Putamen (tissue), 1 donor: Measurements from ENCODE around the gene GHRHR.

Experiments
- DNase-seq: peaks from one replicate; pipeline ENCODE4 v3.0.0-alpha.2; 2016; ENCODE audit warnings: low spot score

The GHRHR gene

GRCh38 chr7:30963842-30964241 is at the start of gene GHRHR:
TSS of gene GHRHR (plus strand) at chr7:30963953. CDS start at chr7:30964069, 116 bp downstream.
- no peak for DNase-seq

- no peak for DNase-seq
These were observed 49.2 kb upstream of the GHRHR start for GRCh38 chr7:30914596-30914995.

DNA sequence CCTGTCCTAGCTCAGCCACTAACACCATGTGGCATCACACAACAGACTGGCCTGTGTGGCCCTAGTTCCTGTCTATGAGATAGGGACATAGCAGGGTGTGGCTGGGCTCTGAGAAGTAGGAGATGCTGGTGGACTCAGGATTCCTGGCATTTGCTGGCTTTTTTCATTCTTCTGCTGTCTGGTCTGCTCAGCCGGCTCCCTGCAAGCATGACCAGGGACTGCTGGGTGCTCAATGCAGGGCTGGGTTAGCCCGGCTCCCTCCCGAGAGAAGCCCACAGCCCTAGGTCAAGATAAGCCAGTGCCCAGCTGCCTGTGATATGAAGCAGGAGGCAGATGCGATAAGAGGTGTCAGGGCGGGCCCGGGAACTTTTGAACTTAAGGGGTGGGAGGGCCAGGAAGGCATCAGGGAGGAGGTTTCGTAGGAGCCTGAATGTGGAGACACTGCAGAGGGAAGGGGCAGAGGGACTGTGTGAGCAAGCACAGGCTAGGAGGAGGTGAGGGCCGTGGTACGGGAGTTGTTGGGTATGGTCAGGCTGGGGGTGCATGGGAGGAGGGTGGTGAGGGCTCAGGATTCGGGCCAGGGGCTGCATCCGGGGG is 48.6 kb upstream of the GHRHR start:
- no peak for DNase-seq

GRCh38 chr7:30915751-30916150 is 48.0 kb upstream of the GHRHR start:
- DNase-seq, result no peak

DNA sequence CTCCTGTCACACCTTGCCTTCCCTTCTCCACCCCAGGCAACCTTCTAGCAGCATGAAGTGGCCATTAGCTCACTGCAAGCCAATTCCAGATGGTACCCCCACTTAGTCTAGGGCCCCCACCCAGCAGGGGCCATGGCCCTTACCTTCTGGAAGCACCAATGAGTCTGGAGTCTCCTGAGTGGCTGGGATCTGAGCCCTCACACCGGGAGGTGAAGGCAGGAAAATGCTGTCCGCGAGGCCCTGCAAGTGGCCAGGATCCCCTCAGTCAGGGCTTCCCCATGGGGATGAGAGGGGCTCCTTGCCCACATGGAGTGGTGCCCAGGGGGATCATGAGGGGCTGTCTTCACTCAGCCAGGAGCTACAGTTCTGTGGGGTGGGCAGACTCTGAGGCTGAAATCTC is 47.5 kb upstream of the GHRHR start:
- no peak for DNase-seq

GRCh38 chr7:30916767-30917166 is 47.0 kb upstream of the GHRHR start:
- no peak for DNase-seq

GRCh38 chr7:30917216-30917893 is 46.4 kb upstream of the GHRHR start:
- DNase-seq, result no peak

GRCh38 chr7:30918676-30919075 is 45.1 kb upstream of the GHRHR start:
- no peak for DNase-seq

GRCh38 chr7:30920021-30920583 is 43.7 kb upstream of the GHRHR start:
- no peak for DNase-seq

- DNase-seq, result no peak
These were observed 42.9 kb upstream of the GHRHR start for GRCh38 chr7:30920584-30921539.

- DNase-seq, result no peak
These were observed 42.0 kb upstream of the GHRHR start for GRCh38 chr7:30921540-30922401.

- DNase-seq, result no peak
These were observed 41.2 kb upstream of the GHRHR start for GRCh38 chr7:30922596-30922995.

DNA sequence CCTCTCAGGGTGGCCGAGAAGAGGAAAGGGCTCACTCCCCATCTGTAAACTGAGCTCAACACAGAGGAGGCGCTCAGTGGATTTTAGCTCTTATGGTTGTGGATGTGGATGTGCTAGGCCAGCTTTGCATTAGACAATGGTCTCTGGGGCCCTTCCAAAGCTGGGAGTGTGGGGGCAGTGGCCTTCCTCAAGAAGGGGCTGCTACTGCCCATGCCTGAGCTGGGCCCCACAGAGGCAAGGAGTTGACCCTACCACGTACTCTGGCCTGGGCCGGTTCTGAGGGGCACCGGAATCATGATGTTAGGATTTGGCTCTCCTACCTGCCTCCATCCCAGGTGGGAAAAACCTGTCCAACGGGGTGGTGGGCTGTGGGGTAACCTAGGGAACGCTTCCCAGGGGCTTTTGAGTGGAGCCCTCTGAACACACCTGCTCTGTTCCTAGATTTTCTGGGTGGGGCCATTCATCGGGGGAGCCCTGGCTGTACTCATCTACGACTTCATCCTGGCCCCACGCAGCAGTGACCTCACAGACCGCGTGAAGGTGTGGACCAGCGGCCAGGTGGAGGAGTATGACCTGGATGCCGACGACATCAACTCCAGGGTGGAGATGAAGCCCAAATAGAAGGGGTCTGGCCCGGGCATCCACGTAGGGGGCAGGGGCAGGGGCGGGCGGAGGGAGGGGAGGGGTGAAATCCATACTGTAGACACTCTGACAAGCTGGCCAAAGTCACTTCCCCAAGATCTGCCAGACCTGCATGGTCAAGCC is 40.6 kb upstream of the GHRHR start:
- no peak for DNase-seq

DNA sequence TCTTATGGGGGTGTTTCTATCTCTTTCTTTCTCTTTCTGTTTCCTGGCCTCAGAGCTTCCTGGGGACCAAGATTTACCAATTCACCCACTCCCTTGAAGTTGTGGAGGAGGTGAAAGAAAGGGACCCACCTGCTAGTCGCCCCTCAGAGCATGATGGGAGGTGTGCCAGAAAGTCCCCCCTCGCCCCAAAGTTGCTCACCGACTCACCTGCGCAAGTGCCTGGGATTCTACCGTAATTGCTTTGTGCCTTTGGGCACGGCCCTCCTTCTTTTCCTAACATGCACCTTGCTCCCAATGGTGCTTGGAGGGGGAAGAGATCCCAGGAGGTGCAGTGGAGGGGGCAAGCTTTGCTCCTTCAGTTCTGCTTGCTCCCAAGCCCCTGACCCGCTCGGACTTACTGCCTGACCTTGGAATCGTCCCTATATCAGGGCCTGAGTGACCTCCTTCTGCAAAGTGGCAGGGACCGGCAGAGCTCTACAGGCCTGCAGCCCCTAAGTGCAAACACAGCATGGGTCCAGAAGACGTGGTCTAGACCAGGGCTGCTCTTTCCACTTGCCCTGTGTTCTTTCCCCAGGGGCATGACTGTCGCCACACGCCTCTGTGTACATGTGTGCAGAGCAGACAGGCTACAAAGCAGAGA is 39.9 kb upstream of the GHRHR start:
- no peak for DNase-seq

DNA sequence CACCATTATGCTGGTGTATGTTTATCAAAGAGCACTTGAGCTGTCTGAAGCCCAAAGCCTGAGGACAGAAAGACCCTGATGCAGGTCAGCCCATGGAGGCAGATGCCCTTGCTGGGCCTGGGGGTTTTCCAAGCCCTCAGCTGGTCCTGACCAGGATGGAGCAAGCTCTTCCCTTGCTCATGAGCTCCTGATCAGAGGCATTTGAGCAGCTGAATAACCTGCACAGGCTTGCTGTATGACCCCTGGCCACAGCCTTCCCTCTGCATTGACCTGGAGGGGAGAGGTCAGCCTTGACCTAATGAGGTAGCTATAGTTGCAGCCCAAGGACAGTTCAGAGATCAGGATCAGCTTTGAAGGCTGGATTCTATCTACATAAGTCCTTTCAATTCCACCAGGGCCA is 39.1 kb upstream of the GHRHR start:
- no peak for DNase-seq

- DNase-seq, result no peak
These were observed 38.6 kb upstream of the GHRHR start for GRCh38 chr7:30925117-30925516.

- DNase-seq, result no peak
These were observed 37.8 kb upstream of the GHRHR start for GRCh38 chr7:30925913-30926312.

GRCh38 chr7:30926313-30926712 is 37.4 kb upstream of the GHRHR start:
- DNase-seq, result no peak

DNA sequence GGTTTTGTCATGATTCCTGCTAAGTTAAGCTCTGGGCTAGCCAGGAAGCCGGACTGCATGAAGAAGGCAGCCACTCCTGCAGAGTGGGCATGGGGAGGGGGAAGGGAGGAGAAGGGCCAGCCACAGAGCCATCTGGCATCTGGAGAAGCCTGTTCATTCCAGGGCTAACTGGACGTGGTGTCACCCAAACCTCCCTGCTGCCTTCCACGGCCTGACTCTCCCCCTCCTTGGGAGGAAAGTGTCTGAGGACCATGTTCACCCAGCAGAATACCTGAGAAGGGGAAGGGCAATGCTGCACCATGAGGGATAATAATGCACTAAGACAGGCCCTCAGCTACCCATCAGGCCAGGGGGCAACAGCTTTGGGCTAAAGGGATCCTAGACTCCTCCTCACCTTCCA is 36.7 kb upstream of the GHRHR start:
- no peak for DNase-seq

- no peak for DNase-seq
These were observed 36.2 kb upstream of the GHRHR start for GRCh38 chr7:30927559-30927958.
